Measurements from ENCODE around the gene TBC1D1.

DNA sequence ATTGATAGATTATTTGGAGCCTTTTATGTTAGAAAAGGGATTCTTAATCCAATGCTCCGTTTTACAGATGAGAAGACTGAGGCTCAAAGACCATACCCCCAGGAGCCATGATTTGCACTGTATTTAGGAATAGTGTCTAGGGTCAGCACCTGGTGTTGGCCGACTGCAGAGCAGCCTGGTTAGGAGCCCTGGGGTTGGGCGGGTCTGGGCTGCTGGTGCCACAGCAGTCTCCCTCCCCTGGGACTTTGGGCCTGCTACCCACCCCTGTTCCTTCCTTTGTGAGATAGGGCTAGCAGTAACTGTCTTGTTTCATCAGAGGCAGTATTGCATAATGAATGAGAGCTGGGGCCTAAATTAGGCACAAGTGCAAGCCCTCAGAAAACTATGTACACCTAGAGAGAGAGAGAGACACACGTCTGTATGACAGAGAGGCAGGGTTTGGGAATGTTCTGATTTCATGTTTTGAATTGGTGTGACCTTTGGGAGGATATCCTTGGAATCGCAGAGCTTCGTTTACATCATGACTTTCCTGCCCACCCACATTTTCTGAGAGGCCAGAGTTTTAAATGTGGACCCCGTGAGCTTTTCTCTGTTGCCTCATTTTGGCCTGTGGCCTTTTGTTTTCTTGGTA lies 181.0 kb downstream of the TBC1D1 start:
- TF ChIP-seq, protein P1, sequence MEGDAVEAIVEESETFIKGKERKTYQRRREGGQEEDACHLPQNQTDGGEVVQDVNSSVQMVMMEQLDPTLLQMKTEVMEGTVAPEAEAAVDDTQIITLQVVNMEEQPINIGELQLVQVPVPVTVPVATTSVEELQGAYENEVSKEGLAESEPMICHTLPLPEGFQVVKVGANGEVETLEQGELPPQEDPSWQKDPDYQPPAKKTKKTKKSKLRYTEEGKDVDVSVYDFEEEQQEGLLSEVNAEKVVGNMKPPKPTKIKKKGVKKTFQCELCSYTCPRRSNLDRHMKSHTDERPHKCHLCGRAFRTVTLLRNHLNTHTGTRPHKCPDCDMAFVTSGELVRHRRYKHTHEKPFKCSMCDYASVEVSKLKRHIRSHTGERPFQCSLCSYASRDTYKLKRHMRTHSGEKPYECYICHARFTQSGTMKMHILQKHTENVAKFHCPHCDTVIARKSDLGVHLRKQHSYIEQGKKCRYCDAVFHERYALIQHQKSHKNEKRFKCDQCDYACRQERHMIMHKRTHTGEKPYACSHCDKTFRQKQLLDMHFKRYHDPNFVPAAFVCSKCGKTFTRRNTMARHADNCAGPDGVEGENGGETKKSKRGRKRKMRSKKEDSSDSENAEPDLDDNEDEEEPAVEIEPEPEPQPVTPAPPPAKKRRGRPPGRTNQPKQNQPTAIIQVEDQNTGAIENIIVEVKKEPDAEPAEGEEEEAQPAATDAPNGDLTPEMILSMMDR (IDR thresholded peaks at IDR 0.05): no peak
- TF ChIP-seq POLR2A (IDR thresholded peaks at IDR 0.05): no peak

Measured in body of pancreas (tissue), 4 donors.